Erythroblast (primary cell): Measurements from ENCODE around the gene CENATAC.

Experiments used
- GATA1 ChIP-seq: IDR thresholded peaks from 2 replicates; pipeline ENCODE4 v1.6.1; 2011; ENCODE audit warnings: low read depth, mild to moderate bottlenecking, control low read depth, low read length, moderate library complexity
- POLR2A ChIP-seq: IDR thresholded peaks from 2 replicates; pipeline ENCODE4 v1.6.1; 2011; ENCODE audit warnings: mild to moderate bottlenecking, low read length

GRCh38 chr11:118956847-118957469, 41.0 kb upstream of the CENATAC start:
- TF ChIP-seq POLR2A = no peak
- no peak for TF ChIP-seq GATA1
